Measurements from ENCODE around the gene MUL1. TPM values are rescaled to one million over a fixed set of nuclear protein-coding genes. Genes with fewer than 3 reads are reported as not detected.

The MUL1 gene
- total and polyA plus RNA-seq, 9 of the 15 experiments (the other 6 are each of a cell fraction or from before 2014, with no cell fraction given): 10.4 to 32.9 (median 19.3) TPM

- ATAC-seq (no peak), DNase-seq (ENCODE audit: extremely low read depth in 1 of 4, low spot score in 3 of 4) (no peak), FAIRE-seq (no peak)
- Histone ChIP-seq H3K9ac (ENCODE audit: insufficient read depth in 1 of 2, low read depth in 2 of 2, low read length in 2 of 2) (no peak overlapping the region), H3K4me3 (no peak overlapping the region), H3K9me1 (ENCODE audit: control insufficient read depth, insufficient read depth, low read length) (no peaks in the 10 kb centered on the region), H2AFZ (ENCODE audit: low read depth, low read length) (no peak overlapping the region), H3K36me3 (ENCODE audit: control insufficient read depth, insufficient read depth, low read length) (no peaks in the 10 kb centered on the region), H3K27me3 (ENCODE audit: control insufficient read depth in 2 of 2, insufficient read depth in 2 of 2, low read length in 2 of 2) (peaks cover 34 to 81% of the 10 kb centered on the region in 2 experiments), H4K20me1 (replicated peaks; ENCODE audit: control insufficient read depth, insufficient read depth, low read length) (no peaks in the 10 kb centered on the region), H3K27ac (ENCODE audit: extremely low read depth, low read depth, low read length) (no peak overlapping the region), H3K79me2 (ENCODE audit: control insufficient read depth, insufficient read depth, low read length) (no peaks in the 10 kb centered on the region), H3K4me2 (ENCODE audit: insufficient read depth, low read length) (no peak overlapping the region), H3K9me3 (replicated peaks; ENCODE audit: control insufficient read depth, insufficient read depth, low read depth, low read length) (no peaks in the 10 kb centered on the region), H3K4me1 (replicated peaks in 1 of 2; ENCODE audit: control insufficient read depth in 2 of 2, insufficient read depth in 2 of 2, low read length in 2 of 2) (no peaks in the 10 kb centered on the region; a peak in 1 of 5 replicates)
- in situ Hi-C loops (cut with MboI): no loop called here
- intact Hi-C loops (cut with micrococcal nuclease): no loop called here
- ChIA-PET CTCF (ENCODE audit: low intra/inter-chr PET ratio) (no interaction called here), POLR2A (interaction anchor here (0.6 to 1.0 kb wide), 3 partner anchors 9 to 190 kb away, joined by 3 read pairs; no protein-coding TSS in a partner anchor)
- TF ChIP-seq TARDBP (IDR thresholded peaks at IDR 0.05) (no peak), RFX1 (IDR thresholded peaks at IDR 0.05) (peak; percentile 89), PRMT5 (CRISPR knock-in tag; IDR thresholded peaks at IDR 0.05) (0 out of 2 replicates have a peak, but pooled peaks have one; percentile 25), RBM25 (IDR thresholded peaks at IDR 0.05; ENCODE audit: low read depth, low read length, severe bottlenecking) (no peak), BMI1 (IDR thresholded peaks at IDR 0.05; ENCODE audit: low read length) (no peak), ZSCAN32 (CRISPR knock-in tag; IDR thresholded peaks at IDR 0.05) (no peak)
- WGBS (ENCODE audit: insufficient coverage, low coverage, missing lambda C conversion rate): 2% methylated on average over 6 of the region's 6 CpGs
- no TSS peak for BruUV-seq (replicated peaks)
These were observed 22.9 kb upstream of the MUL1 start for GRCh38 chr1:20530901-20531300.

- H4K20me1 ChIP-seq (replicated peaks; ENCODE audit: control insufficient read depth, insufficient read depth, low read length): no peaks in the 10 kb centered on the region
- H3K4me2 ChIP-seq (ENCODE audit: insufficient read depth, low read length): no peak overlapping the region
- no peak overlapping the region for H3K27ac ChIP-seq (ENCODE audit: extremely low read depth, low read depth, low read length)
- H3K36me3 ChIP-seq (ENCODE audit: control insufficient read depth, insufficient read depth, low read length): no peaks in the 10 kb centered on the region
- ChIA-PET POLR2A (interaction anchor here (0.6 to 1.0 kb wide), 2 partner anchors 9 to 191 kb away, joined by 3 read pairs; no protein-coding TSS in a partner anchor), CTCF (ENCODE audit: low intra/inter-chr PET ratio) (interaction anchor here (0.6 kb wide), 1 partner anchor 794 kb away, joined by 3 read pairs; no protein-coding TSS in a partner anchor)
- H2AFZ ChIP-seq (ENCODE audit: low read depth, low read length): no peak overlapping the region
- H3K4me3 ChIP-seq: no peak overlapping the region
- FAIRE-seq: peak; percentile 86
- in situ Hi-C loops (cut with MboI) (no loop called here), intact Hi-C loops (cut with micrococcal nuclease) (no loop called here)
- H3K27me3 ChIP-seq (ENCODE audit: control insufficient read depth in 2 of 2, insufficient read depth in 2 of 2, low read length in 2 of 2): peaks cover 30 to 79% of the 10 kb centered on the region in 2 experiments
- H3K79me2 ChIP-seq (ENCODE audit: control insufficient read depth, insufficient read depth, low read length): no peaks in the 10 kb centered on the region
- H3K9ac ChIP-seq (ENCODE audit: insufficient read depth in 1 of 2, low read depth in 2 of 2, low read length in 2 of 2): no peak overlapping the region
- no TSS peak for BruUV-seq (replicated peaks)
- peak; percentile 78 for ATAC-seq
- no peaks in the 10 kb centered on the region for H3K9me1 ChIP-seq (ENCODE audit: control insufficient read depth, insufficient read depth, low read length)
- no peaks in the 10 kb centered on the region for H3K9me3 ChIP-seq (replicated peaks; ENCODE audit: control insufficient read depth, insufficient read depth, low read depth, low read length)
- H3K4me1 ChIP-seq (replicated peaks in 1 of 2; ENCODE audit: control insufficient read depth in 2 of 2, insufficient read depth in 2 of 2, low read length in 2 of 2): no peaks in the 10 kb centered on the region; a peak in 1 of 5 replicates
- DNase-seq (ENCODE audit: extremely low read depth in 1 of 4, low spot score in 3 of 4): peak in 2 of 4 experiments; percentile 42 to 46
- under 1% methylated on average over 8 of the region's 8 CpGs for WGBS (ENCODE audit: insufficient coverage, low coverage, missing lambda C conversion rate)
- TF ChIP-seq NFE2 (IDR thresholded peaks at IDR 0.05; ENCODE audit: low read depth) (peak; percentile 81), MAFG (tag; conservative IDR thresholded peaks at IDR 0.05) (peak; percentile 60), TARDBP (IDR thresholded peaks at IDR 0.05) (no peak), CC2D1A (IDR thresholded peaks at IDR 0.05) (no peak), TEAD1 (CRISPR knock-in tag; IDR thresholded peaks at IDR 0.05) (no peak), GABPB2 (CRISPR knock-in tag; conservative IDR thresholded peaks at IDR 0.05) (no peak), DACH1 (IDR thresholded peaks at IDR 0.05; ENCODE audit: partially characterized antibody) (peak; percentile 53), ZFP36 (IDR thresholded peaks at IDR 0.05; ENCODE audit: low read depth, low read length, partially characterized antibody) (no peak), U2AF1 (optimal IDR thresholded peaks at IDR 0.05; ENCODE audit: low read depth, low read length) (no peak), ZNF583 (CRISPR knock-in tag; IDR thresholded peaks at IDR 0.05) (no peak), ZBTB12 (CRISPR knock-in tag; IDR thresholded peaks at IDR 0.05) (no peak), MITF (IDR thresholded peaks at IDR 0.05) (no peak)
These were observed 22.4 kb upstream of the MUL1 start for GRCh38 chr1:20530306-20530705.
